Activated naive CD4-positive, alpha-beta T cell (primary cell): ENCODE measurements around the gene CHN2.

Experiments used
- DNase-seq, 4 experiments: peaks; one replicate each; lab custom pipeline; 2025; lab: John Stamatoyannopoulos, UW

CHN2 gene

GRCh38 chr7:29401769-29402168, 207.2 kb downstream of the CHN2 start:
- no peak for DNase-seq

GRCh38 chr7:29405891-29406290, 211.3 kb downstream of the CHN2 start:
- DNase-seq = no peak

- no peak for DNase-seq
Measured at GRCh38 chr7:29406366-29406765, 211.8 kb downstream of the CHN2 start.

DNA sequence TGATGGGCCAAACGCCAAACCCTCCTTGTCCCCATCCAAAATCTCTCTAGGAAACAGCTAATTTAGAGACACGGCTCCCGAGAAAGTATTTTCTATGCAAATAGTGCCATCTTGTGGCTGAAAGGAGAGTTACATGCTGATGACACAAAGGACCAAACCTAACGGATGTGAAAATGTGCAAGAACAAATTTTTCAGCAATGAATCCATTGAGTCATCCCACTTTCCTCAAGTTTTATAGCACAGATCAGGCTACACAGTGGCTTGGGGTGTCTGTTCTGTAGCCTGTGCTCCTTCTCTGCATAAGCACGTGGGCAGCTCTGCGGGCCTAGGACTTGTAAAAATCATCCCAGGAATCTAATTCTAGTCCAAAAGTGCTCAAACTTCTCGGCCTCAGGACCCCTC, 214.3 kb downstream of the CHN2 start:
- DNase-seq = no peak

GRCh38 chr7:29410996-29411395, 216.4 kb downstream of the CHN2 start:
- no peak for DNase-seq

GRCh38 chr7:29412912-29413311, 218.3 kb downstream of the CHN2 start:
- no peak for DNase-seq

- no peak for DNase-seq
Measured at GRCh38 chr7:29413626-29414136, 219.1 kb downstream of the CHN2 start.

DNA sequence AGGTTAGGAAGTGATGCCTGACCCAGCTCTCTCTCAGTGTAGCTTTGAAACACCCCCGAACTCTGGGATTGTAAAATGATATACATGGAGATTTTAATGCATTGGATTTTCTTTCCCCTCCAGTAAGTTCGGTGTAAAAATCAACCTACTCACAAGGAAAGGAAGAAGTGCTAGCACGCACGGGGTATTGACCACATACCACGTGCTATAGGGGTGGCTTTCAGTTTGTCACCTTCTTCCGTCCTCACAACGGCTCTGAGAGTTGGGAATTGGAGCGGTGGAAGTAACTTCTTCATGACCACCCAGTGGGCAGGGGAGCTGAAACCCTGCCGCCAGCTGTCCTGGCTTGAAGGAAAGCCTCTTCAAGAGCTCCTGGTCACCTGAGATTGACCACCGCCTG, 219.6 kb downstream of the CHN2 start:
- no peak for DNase-seq

DNA sequence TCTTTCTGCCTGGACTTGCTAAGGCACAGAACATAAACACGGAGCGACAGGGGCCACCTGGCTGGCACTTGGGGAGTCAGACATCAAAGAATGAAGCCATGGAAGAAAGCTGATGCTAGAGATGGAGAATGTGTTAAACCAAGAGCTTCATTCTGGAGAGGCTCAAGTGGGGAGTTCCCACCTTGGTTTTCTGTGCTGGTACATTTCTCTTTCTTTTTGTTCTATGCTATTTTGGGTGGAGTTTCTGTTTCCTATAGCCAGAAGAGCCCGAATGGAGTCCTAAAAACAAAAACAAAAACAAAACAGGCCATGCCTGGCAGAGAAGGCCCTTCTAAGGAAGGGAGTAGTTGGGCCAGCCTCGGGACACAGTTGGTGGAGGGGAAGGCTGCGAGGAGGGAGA, 220.6 kb downstream of the CHN2 start:
- no peak for DNase-seq

GRCh38 chr7:29416276-29416937, 221.8 kb downstream of the CHN2 start:
- DNase-seq = no peak

- no peak for DNase-seq
Measured at GRCh38 chr7:29416938-29417305, 222.3 kb downstream of the CHN2 start.

- DNase-seq = no peak
Measured at GRCh38 chr7:29418056-29418455, 223.5 kb downstream of the CHN2 start.

GRCh38 chr7:29418651-29419050, 224.1 kb downstream of the CHN2 start:
- no peak for DNase-seq

- no peak for DNase-seq
Measured at GRCh38 chr7:29420011-29420410, 225.4 kb downstream of the CHN2 start.

GRCh38 chr7:29421010-29421956, 226.7 kb downstream of the CHN2 start:
- no peak for DNase-seq

DNA sequence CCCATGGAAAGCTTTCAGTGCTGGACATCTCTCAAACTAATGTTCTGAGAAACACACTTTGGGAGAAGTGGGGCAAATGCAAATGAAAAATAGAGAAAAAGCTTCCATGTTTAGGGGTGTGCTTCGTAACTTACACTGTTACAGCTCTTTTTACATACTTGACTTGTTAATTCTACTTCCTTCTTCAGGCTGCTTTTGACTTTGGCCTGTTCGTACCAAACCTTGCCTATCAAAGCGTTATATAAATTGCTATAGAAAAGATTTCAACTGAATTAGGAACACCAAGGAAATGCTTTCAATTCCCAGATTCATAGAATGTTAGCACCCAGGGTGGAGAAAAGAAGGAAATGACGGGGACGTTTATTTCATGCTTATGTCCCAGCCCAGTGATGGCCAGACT, 228.3 kb downstream of the CHN2 start:
- no peak for DNase-seq

- DNase-seq = no peak
Measured at GRCh38 chr7:29424295-29424983, 229.9 kb downstream of the CHN2 start.

DNA sequence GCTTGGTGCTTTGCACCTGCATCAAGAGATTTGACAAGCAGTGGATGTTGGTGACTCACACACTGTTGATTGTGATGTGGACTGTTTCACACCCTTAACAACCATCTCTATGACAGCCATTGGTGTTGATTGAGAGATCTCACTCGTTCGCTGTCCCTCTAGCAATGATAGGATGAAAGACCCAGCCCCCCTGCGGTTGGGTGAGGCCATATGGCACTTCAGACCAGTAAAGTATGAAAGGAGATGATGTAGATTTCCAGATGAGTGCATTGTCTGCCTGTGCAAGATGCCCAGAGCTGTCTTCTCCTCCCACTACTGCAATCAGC, 230.4 kb downstream of the CHN2 start:
- no peak for DNase-seq

DNA sequence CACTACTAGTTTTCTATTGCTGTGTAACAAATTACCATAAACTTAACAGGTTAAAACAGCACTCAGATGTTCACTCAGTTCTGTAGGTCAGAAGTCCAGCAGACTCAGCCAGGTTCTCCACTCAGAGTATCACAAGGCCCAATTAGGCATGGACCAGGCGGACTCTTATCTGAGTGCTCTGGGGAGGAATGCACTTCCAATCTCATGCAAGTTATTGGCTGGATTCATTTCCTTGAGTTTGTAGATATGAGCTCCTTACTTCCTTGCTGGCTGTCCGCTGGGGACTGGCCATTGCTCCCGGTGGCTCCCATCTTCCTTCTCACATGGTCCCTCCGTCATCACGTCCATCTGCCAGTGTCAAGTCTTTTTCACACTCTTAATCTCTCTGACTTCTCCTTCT, 232.0 kb downstream of the CHN2 start:
- DNase-seq = no peak

- no peak for DNase-seq
Measured at GRCh38 chr7:29429401-29429800, 234.8 kb downstream of the CHN2 start.

DNA sequence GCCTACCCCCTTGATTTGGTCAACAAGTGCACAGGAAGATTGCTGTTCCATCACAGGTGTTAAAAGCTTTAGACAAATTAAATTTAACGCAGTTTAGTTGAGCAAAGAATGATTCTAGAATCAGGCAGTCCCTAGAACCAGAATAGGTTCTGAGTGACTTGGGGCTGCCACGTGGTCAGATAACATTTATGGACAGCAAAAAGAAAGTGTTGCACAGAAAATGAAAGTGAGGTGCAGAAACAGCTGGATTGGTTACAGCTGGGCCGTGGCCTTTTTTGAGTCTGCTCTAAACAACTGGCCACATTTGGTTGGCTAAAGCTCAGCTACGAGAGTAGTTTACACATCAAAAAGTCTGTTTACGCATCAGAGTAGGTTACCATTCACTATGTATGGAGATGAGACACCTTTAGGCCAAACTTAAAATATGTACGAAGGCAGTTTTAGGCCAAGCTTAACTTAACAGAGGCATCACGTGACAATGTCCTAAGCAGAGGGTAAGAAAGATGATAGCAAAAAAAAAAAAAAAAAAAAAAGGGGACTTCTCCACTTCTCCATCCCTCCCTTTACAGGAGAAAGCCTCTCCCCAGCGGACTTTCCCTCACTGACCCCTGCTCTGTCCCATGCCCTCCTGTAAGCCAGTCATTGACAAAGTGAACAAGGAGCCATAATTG, 235.8 kb downstream of the CHN2 start:
- no peak for DNase-seq

DNA sequence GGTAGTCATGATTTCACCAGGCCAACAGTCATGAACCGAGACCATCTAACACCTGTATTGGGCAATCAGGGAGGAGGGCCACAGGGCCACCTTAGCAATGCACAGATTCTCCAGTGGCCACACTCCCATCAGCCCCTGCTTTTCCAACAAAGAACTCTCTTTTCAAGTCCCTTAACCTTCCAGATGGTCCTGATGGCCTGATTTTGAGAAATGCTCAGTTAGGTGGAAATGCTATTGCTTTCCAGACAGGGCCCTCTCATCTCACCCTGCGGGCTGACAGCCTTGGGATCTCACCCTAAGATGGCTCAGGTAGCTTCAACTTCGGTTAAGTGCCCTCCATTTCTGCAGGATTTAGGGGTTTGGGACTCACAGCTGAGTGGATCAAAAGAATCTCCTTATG, 237.1 kb downstream of the CHN2 start:
- no peak for DNase-seq
